BJ (cell line): ENCODE data around the gene SYDE2. TPM values are rescaled to one million over a fixed set of nuclear protein-coding genes. Genes with fewer than 3 reads are reported as not detected.
"Not testable (repeated sequence)": the region's sequence is repeated elsewhere in the genome, so short reads cannot be mapped to it uniquely, and the experiment has no call there.

Source experiments
- CTCF ChIA-PET: fragments of 350-600 bp; formaldehyde crosslinking; extraction: SDS; loops from one replicate; lab custom pipeline; 2021; ENCODE audit warnings: antibody characterized with exemption, inconsistent platforms; lab: Yijun Ruan, JAX
- POLR2A ChIA-PET: fragments of 300-600 bp; sonication (Branson Sonifier 250); formaldehyde crosslinking; extraction: SDS; loops from one replicate; lab custom pipeline; 2021; ENCODE audit warnings: antibody characterized with exemption; lab: Charles Lee
- DNase-seq: peaks from one replicate; pipeline ENCODE4 v3.0.0-alpha.2; 2011; ENCODE audit warnings: low read depth
- H3K27me3 ChIP-seq: 2 replicates; pipeline ENCODE4 v1.6.0; 2011; ENCODE audit warnings: low read length; ENCODE audit not compliant: control insufficient read depth, insufficient read depth
- H3K36me3 ChIP-seq: 2 replicates; pipeline ENCODE4 v1.5.1; 2011; ENCODE audit warnings: low read length; ENCODE audit not compliant: control insufficient read depth, insufficient read depth
- H3K4me3 ChIP-seq: 2 replicates; pipeline ENCODE4 v1.5.1; 2011; ENCODE audit warnings: low read depth, mild to moderate bottlenecking, control low read depth, low read length
- polyA plus RNA-seq: library from polyadenylated mRNA; depleted of rRNA; stranded (reverse); fragments of >200 nt; gene quantifications from 2 replicates; pipeline ENCODE4 v1.2.3, GENCODE V29; 2011
- TF ChIP-seq, protein P1 (sequence below): IDR thresholded peaks from 2 replicates; pipeline ENCODE4 v1.5.1; 2011; ENCODE audit warnings: low read depth, mild to moderate bottlenecking, control low read depth, inconsistent platforms, low read length, moderate library complexity; ENCODE audit not compliant: insufficient read depth

The SYDE2 gene
- polyA plus RNA-seq, 1 experiment: 4.4 TPM

DNA sequence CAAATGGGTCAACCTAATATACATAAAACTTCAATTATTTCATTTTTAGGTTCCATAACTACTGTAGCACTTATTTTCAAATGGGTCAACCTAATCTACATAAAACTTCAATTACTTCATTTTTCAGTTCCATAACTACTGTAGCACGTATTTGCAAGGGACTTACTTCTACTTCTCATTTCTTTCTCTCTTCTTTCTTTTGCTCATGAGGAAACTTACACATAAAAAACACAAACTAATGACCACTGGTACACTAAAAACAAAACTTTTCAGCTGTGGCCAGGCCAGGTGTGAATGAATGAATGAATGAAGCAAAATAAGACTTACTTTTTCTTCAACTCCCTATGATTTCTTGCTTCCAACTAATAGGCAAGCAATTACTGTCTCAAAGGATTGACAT is 11.7 kb downstream of the SYDE2 start:
- ChIA-PET CTCF (interaction anchor here (2.5 kb wide), 1 partner anchor 80 kb away, joined by 8 read pairs; no protein-coding TSS in a partner anchor), POLR2A (no interaction called here)
- Histone ChIP-seq H3K27me3 (no peaks in the 10 kb centered on the region), H3K36me3 (no peaks in the 10 kb centered on the region), H3K4me3 (no peak overlapping the region)
- no peak for DNase-seq
- TF ChIP-seq, protein P1, sequence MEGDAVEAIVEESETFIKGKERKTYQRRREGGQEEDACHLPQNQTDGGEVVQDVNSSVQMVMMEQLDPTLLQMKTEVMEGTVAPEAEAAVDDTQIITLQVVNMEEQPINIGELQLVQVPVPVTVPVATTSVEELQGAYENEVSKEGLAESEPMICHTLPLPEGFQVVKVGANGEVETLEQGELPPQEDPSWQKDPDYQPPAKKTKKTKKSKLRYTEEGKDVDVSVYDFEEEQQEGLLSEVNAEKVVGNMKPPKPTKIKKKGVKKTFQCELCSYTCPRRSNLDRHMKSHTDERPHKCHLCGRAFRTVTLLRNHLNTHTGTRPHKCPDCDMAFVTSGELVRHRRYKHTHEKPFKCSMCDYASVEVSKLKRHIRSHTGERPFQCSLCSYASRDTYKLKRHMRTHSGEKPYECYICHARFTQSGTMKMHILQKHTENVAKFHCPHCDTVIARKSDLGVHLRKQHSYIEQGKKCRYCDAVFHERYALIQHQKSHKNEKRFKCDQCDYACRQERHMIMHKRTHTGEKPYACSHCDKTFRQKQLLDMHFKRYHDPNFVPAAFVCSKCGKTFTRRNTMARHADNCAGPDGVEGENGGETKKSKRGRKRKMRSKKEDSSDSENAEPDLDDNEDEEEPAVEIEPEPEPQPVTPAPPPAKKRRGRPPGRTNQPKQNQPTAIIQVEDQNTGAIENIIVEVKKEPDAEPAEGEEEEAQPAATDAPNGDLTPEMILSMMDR: no peak

DNA sequence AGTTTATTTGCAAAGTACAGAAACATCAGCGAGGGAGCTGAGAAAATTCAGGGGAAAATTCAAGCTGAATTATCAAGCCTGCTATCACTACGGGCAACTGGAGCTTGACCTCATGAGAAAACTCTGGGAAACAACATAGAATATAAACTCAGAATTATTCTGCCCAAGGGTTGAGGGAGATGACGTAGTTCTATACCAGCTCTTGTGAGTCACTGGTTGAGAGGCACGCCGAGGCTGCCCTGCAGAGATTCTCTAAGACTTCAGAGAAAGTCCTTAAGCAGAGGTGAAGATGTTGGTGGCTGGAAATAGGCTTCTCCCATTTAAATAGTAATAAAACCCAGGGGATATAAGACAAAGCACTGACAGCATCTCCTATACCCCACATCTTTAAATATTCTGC is 12.3 kb downstream of the SYDE2 start:
- no peak overlapping the region for H3K4me3 ChIP-seq
- H3K36me3 ChIP-seq: no peaks in the 10 kb centered on the region
- POLR2A ChIA-PET: no interaction called here
- TF ChIP-seq, protein P1: no peak
- CTCF ChIA-PET: no interaction called here
- H3K27me3 ChIP-seq: no peaks in the 10 kb centered on the region
- DNase-seq: no peak

DNA sequence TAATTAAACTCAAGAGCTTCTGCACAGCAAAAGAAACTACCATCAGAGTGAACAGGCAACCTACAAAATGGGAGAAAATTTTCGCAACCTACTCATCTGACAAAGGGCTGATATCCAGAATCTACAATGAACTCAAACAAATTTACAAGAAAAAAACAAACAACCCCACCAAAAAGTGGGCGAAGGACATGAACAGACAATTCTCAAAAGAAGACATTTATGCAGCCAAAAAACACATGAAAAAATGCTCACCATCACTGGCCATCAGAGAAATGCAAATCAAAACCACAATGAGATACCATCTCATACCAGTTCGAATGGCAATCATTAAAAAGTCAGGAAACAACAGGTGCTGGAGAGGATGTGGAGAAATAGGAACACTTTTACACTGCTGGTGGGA is 13.8 kb downstream of the SYDE2 start:
- POLR2A ChIA-PET, DNase-seq, H3K36me3 ChIP-seq, H3K4me3 ChIP-seq, H3K27me3 ChIP-seq: not testable (repeated sequence)
- CTCF ChIA-PET: interaction anchor here (1.0 kb wide), 1 partner anchor 1257 kb away, joined by 3 read pairs; no protein-coding TSS in a partner anchor

DNA sequence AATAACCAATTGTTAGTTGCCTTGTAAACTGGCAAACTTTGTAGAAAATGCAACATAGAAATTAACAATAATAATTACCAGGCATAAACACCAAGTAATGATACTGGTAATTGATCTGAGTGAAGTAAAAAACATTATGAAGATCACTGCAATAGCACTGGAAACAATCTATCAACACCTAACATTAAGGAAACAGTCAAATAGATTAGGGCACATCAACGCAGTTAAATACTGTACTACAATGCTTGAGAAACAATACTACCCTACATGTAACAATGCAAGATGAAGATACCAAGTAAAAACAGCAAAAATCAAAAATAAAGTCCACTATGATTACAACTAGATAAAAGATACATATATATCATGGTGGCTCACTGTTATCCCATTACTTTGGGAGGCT is 16.6 kb downstream of the SYDE2 start:
- Histone ChIP-seq H3K36me3 (peaks cover 3% of the 10 kb centered on the region; the same call in 1 of the 2 replicates), H3K27me3 (no peaks in the 10 kb centered on the region), H3K4me3 (no peak overlapping the region)
- DNase-seq: no peak
- TF ChIP-seq, protein P1: no peak
- ChIA-PET POLR2A (no interaction called here), CTCF (interaction anchor here (0.8 kb wide), 1 partner anchor 75 kb away, joined by 4 read pairs; the partner anchor contains the start of gene C1orf52)

DNA sequence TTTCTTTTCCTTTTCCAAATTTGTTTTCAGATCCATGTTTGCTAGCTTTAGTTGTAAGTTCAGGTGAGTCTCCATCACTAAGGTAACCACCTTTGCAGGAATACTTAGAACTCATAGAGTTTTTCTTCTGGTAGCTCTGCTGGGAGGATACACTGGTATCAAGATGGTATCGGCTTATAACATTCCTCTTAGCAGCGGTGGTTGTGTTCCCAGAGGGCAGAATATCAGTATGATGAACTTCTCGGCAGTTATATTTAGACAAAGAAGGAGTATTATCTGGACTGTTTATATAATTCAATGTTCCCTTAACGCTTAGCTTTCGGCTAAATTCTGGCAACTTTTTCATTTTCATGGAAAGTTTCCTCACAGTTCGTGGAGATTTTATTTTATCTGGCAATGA is 18.1 kb downstream of the SYDE2 start:
- TF ChIP-seq, protein P1: no peak
- Histone ChIP-seq H3K27me3 (no peaks in the 10 kb centered on the region), H3K4me3 (no peak overlapping the region), H3K36me3 (peaks cover 3% of the 10 kb centered on the region; the same call in 1 of the 2 replicates)
- ChIA-PET CTCF (no interaction called here), POLR2A (no interaction called here)
- no peak for DNase-seq

DNA sequence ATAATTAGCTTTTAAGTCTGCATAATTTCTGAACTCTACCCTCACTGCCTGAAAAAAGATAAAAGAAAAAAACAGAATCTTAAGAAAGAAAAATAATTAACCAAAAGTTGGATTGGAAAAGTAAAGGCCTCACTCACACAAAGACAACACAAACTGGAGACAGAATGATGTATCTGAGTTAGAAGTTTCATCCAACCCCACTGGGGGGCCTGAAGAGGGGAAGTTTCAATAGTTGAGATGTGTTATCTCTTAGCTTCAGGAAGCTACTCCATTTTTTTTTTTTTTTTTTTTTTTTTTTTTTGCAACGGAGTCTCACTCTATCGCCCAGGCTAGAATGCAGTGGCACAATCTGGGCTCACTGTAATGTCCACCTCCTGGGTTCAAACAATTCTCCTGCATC is 19.9 kb downstream of the SYDE2 start:
- H3K36me3 ChIP-seq: peaks cover 3% of the 10 kb centered on the region; the same call in 1 of the 2 replicates
- no peaks in the 10 kb centered on the region for H3K27me3 ChIP-seq
- DNase-seq: no peak
- ChIA-PET POLR2A (no interaction called here), CTCF (interaction anchor here (1.7 kb wide), 1 partner anchor 13 kb away, joined by 3 read pairs; no protein-coding TSS in a partner anchor)
- H3K4me3 ChIP-seq: no peak overlapping the region
- TF ChIP-seq, protein P1: no peak
